ENCODE measurements around the gene LRR1.

GRCh38 chr14:49581209-49582112, 17.3 kb upstream of the LRR1 start:
- TF ChIP-seq ZNF423 (tag by site-specific recombination; IDR thresholded peaks at IDR 0.05) = no peak
- TF ChIP-seq YY1 (tag by site-specific recombination; IDR thresholded peaks at IDR 0.05) = no peak
- TF ChIP-seq CTCF (tag by site-specific recombination; IDR thresholded peaks at IDR 0.05) = no peak
- TF ChIP-seq ZSCAN30 (tag by site-specific recombination; IDR thresholded peaks at IDR 0.05) = no peak
- TF ChIP-seq SCRT1 (tag by site-specific recombination; IDR thresholded peaks at IDR 0.05; ENCODE audit: borderline replicate concordance) = no peak
- TF ChIP-seq ZNF660 (tag by site-specific recombination; IDR thresholded peaks at IDR 0.05) = no peak
- no peak for TF ChIP-seq ZNF654 (tag by site-specific recombination; IDR thresholded peaks at IDR 0.05; ENCODE audit: low read depth)
- TF ChIP-seq ZNF76 (tag by site-specific recombination; IDR thresholded peaks at IDR 0.05; ENCODE audit: borderline replicate concordance, low read depth) = no peak
- TF ChIP-seq ZNF335 (tag by site-specific recombination; conservative IDR thresholded peaks at IDR 0.05) = no peak
- TF ChIP-seq REST (tag by site-specific recombination; IDR thresholded peaks at IDR 0.05) = no peak
- no peak for TF ChIP-seq ZSCAN18 (tag by site-specific recombination; IDR thresholded peaks at IDR 0.05)
- TF ChIP-seq ZNF670 (tag by site-specific recombination; IDR thresholded peaks at IDR 0.05; ENCODE audit: low read depth) = no peak
- no peak for TF ChIP-seq ZNF23 (tag by site-specific recombination; IDR thresholded peaks at IDR 0.05; ENCODE audit: borderline replicate concordance)
- no peak for TF ChIP-seq ZNF10 (tag by site-specific recombination; IDR thresholded peaks at IDR 0.05)

Measured in HEK293 (cell line).